ENCODE data around the gene NKX2-4. TPM values are rescaled to one million over a fixed set of nuclear protein-coding genes. Genes with fewer than 3 reads are reported as not detected.

NKX2-4 gene
- total RNA-seq, 1 donor from 2014 or later, result not detected

GRCh38 chr20:21360705-21361104 is 36.6 kb downstream of the NKX2-4 start:
- no peak for DNase-seq (ENCODE audit: low spot score)

- no peak for DNase-seq (ENCODE audit: low spot score)
Measured at GRCh38 chr20:21358737-21359136, 38.6 kb downstream of the NKX2-4 start.

- no peak for DNase-seq (ENCODE audit: low spot score)
Measured at GRCh38 chr20:21357844-21358243, 39.5 kb downstream of the NKX2-4 start.

- DNase-seq (ENCODE audit: low spot score), result no peak
Measured at GRCh38 chr20:21356386-21356785, 40.9 kb downstream of the NKX2-4 start.

- no peak for DNase-seq (ENCODE audit: low spot score)
Measured at GRCh38 chr20:21355981-21356380, 41.3 kb downstream of the NKX2-4 start.

DNA sequence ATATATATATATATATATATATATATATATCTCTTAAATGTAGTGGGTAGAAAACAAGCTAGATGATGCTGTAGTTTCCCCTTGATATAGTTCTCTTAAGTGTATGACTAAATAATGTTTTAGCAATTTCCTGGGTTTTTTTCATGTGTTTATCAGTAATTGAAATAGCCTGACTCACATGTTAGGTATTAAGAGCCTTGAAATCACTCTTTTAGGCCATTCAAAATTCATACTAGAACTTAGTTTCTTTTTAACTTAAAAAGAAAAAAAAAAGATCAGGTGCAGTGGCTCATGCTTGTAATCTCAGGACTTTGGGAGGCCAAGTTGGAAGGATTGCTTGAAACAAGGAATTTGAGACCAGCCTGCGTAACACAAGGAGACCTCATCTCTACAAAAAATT is 44.1 kb downstream of the NKX2-4 start:
- DNase-seq (ENCODE audit: low spot score), result no peak

- DNase-seq (ENCODE audit: low spot score), result no peak
Measured at GRCh38 chr20:21352703-21353102, 44.6 kb downstream of the NKX2-4 start.

Other genes with a start within 250 kb of the NKX2-4 start
- gene XRN2, start 94.2 kb downstream of the NKX2-4 start, total RNA-seq (ENCODE audit: insufficient read depth, low replicate concordance), result 54.9 TPM
- 1.4 TPM for gene NKX2-2, start 116.5 kb upstream of the NKX2-4 start, total RNA-seq (ENCODE audit: insufficient read depth, low replicate concordance)